ENCODE measurements around the gene SEMA4B. TPM values are rescaled to one million over a fixed set of nuclear protein-coding genes. Genes with fewer than 3 reads are reported as not detected.

The SEMA4B gene
- total and polyA plus RNA-seq, 2 of the 8 experiments (the other 6 are each of a cell fraction or from before 2014, with no cell fraction given): 42.7 to 43.0 TPM

DNA sequence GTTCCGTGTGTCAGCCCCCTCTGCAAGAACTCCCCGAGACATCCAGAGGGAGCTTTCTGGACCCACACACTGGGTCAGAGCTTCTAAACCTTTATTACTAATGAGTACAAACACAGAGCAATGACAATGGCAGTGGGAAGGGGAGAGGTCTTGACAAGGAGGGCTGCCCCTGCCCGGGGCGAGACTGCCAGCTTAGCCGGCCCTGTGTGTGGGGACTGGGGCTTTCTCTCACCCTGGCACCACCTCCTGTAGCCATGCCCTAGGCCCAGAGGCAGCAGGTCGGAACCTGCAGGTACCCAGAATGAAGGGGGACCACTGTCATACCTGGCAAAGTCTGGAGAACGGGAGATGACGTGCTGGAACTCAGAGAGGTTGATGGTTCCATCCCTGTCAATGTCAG, 29.5 kb downstream of the SEMA4B start:
- no peak overlapping the region for H4K8ac ChIP-seq (ENCODE audit: extremely low read depth, insufficient read depth, low read length)
- no peaks in the 10 kb centered on the region for H3K27me3 ChIP-seq (replicated peaks in 1 of 4; ENCODE audit: control insufficient read depth in 3 of 4, extremely low read depth in 1 of 4, insufficient read depth in 3 of 4, low read length in 3 of 4)
- no peaks in the 10 kb centered on the region for H3K79me2 ChIP-seq (ENCODE audit: control insufficient read depth in 1 of 2, insufficient read depth in 2 of 2, low read length in 2 of 2)
- no peak for FAIRE-seq
- H3K79me1 ChIP-seq (ENCODE audit: low read depth, low read length): peaks cover 6% of the 10 kb centered on the region
- ChIA-PET CTCF (ENCODE audit: partially characterized antibody) (interaction anchor here (0.7 to 4.6 kb wide), 7 partner anchors 9 to 90 kb away, joined by 3 to 47 read pairs (median 5); no protein-coding TSS in a partner anchor), POLR2A (ENCODE audit: partially characterized antibody) (interaction anchor here (0.7 to 2.9 kb wide), 4 partner anchors 10 to 88 kb away, joined by 3 to 10 read pairs (median 4); partner anchors contain the start of gene SEMA4B)
- H4K91ac ChIP-seq (replicated peaks; ENCODE audit: insufficient read length, low read length): no peak overlapping the region
- no peak overlapping the region for H2BK120ac ChIP-seq (replicated peaks; ENCODE audit: low read depth, low read length)
- peaks cover 4 to 27% (median 17%) of the 10 kb centered on the region in 4 experiments; a peak in 6 of 8 replicates for H3K36me3 ChIP-seq (ENCODE audit: control insufficient read depth in 2 of 4, insufficient read depth in 4 of 4, low read length in 3 of 4)
- H2BK12ac ChIP-seq (ENCODE audit: low read depth, low read length): no peak overlapping the region
- no peak for DNase-seq (ENCODE audit: low read depth in 1 of 2, low spot score in 2 of 2)
- H3K4ac ChIP-seq (replicated peaks; ENCODE audit: insufficient read length, low read depth, low read length): no peak overlapping the region
- H3K4me3 ChIP-seq (ENCODE audit: extremely low read depth in 1 of 4, insufficient read depth in 2 of 4, low read depth in 3 of 4, low read length in 4 of 4): no peak overlapping the region
- no peak overlapping the region for H3K14ac ChIP-seq (ENCODE audit: insufficient read length)
- H2BK15ac ChIP-seq (ENCODE audit: low read length): no peak overlapping the region
- no peak overlapping the region for H4K5ac ChIP-seq (ENCODE audit: insufficient read length, low read depth, low read length)
- H2BK20ac ChIP-seq (ENCODE audit: low read length): no peak overlapping the region
- peaks cover 5% of the 10 kb centered on the region for H3K23me2 ChIP-seq (ENCODE audit: low read depth, low read length)
- H2BK5ac ChIP-seq (ENCODE audit: low read depth, low read length): no peak overlapping the region
- no peak overlapping the region for H2AFZ ChIP-seq (ENCODE audit: low read length)
- H3K18ac ChIP-seq (ENCODE audit: extremely low read depth, low read length): no peak overlapping the region
- H4K20me1 ChIP-seq (replicated peaks in 1 of 2; ENCODE audit: control insufficient read depth in 1 of 2, insufficient read depth in 2 of 2, low read length in 2 of 2): peaks cover 0 to 6% of the 10 kb centered on the region in 2 experiments
- no peak overlapping the region for H3K27ac ChIP-seq (ENCODE audit: low read depth, low read length)
- no peak overlapping the region for H3K4me2 ChIP-seq (ENCODE audit: insufficient read depth in 1 of 2, low read depth in 2 of 2, low read length in 2 of 2)
- no peak overlapping the region for H2AK5ac ChIP-seq (ENCODE audit: low read depth, low read length)
- WGBS, 2 experiments (ENCODE audit: extremely low coverage in 1 of 2, insufficient coverage in 1 of 2, insufficient read length in 1 of 2, insufficient replicate concordance in 2 of 2, low coverage in 1 of 2, low lambda C conversion rate in 2 of 2, missing lambda C conversion rate in 1 of 2): 87% methylated on average over 5 of the region's 8 CpGs; no CpG with 5 or more reads in 1 of the 2 experiments
- H3K23ac ChIP-seq (ENCODE audit: insufficient read length): no peak overlapping the region
- H3K9me3 ChIP-seq (ENCODE audit: insufficient read depth in 2 of 2, low read depth in 1 of 2, low read length in 1 of 2): no peaks in the 10 kb centered on the region
- no peak overlapping the region for H3K56ac ChIP-seq (replicated peaks; ENCODE audit: insufficient read length, low read depth, low read length)
- H3K9ac ChIP-seq (replicated peaks in 1 of 4; ENCODE audit: extremely low read depth in 1 of 4, low read depth in 3 of 4, low read length in 3 of 4): no peak overlapping the region
- peaks cover 0 to 6% (median under 1%) of the 10 kb centered on the region in 4 experiments; a peak in 4 of 7 replicates for H3K4me1 ChIP-seq (replicated peaks in 1 of 4; ENCODE audit: control insufficient read depth in 3 of 4, insufficient read depth in 4 of 4, low read length in 3 of 4)
- TF ChIP-seq TCF12 (IDR thresholded peaks at IDR 0.05; ENCODE audit: low read depth, low read length): no peak
- no peak for TF ChIP-seq SP4 (IDR thresholded peaks at IDR 0.05; ENCODE audit: low read length)
- no peak for TF ChIP-seq FOSL1 (IDR thresholded peaks at IDR 0.05; ENCODE audit: insufficient read depth, low read depth, low read length)
- no peak for TF ChIP-seq RFX5 (IDR thresholded peaks at IDR 0.05; ENCODE audit: borderline replicate concordance, low read depth, low read length)
- no peak for TF ChIP-seq NRF1 (IDR thresholded peaks at IDR 0.05; ENCODE audit: low read depth, low read length)
- no peak for TF ChIP-seq CHD1 (IDR thresholded peaks at IDR 0.05; ENCODE audit: low read depth, low read length)
